Fibroblast of villous mesenchyme (primary cell): ENCODE measurements around the gene CRTC1. TPM values are rescaled to one million over a fixed set of nuclear protein-coding genes. Genes with fewer than 3 reads are reported as not detected.

Experiments
- DNase-seq: peaks from one replicate; pipeline ENCODE4 v3.0.0-alpha.2; 2010; ENCODE audit warnings: low read depth
- H3K4me3 ChIP-seq: 2 replicates; pipeline ENCODE4 v1.5.1; 2011; ENCODE audit warnings: low read depth, mild to moderate bottlenecking, low read length
- total RNA-seq: library from RNA; depleted of rRNA; stranded (reverse); fragments of >200 nt; gene quantifications from 2 replicates; pipeline ENCODE4 v1.2.3, GENCODE V29; 2012
- TF ChIP-seq, protein P1 (sequence below): IDR thresholded peaks from 2 replicates; pipeline ENCODE4 v1.5.1; 2012; ENCODE audit warnings: low read depth, mild to moderate bottlenecking, low read length; ENCODE audit not compliant: insufficient read depth

CRTC1 gene
- total RNA-seq, 1 donor = 2.2 TPM

DNA sequence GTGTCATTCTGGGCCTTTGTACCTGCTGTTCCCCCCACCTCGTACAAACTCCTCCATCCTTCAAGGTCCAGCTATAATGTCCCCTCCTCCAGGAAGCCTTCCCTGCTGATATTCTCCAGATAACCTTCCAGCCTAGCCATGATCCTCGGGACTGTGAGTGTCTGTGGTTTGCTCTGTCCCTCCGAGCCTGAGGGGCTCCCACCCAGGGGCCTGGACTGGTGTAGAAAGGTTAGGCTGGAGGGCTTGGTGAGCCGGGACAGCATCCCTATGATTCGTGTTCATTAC is 110.5 kb downstream of the CRTC1 start:
- no peak for DNase-seq
- TF ChIP-seq, protein P1, sequence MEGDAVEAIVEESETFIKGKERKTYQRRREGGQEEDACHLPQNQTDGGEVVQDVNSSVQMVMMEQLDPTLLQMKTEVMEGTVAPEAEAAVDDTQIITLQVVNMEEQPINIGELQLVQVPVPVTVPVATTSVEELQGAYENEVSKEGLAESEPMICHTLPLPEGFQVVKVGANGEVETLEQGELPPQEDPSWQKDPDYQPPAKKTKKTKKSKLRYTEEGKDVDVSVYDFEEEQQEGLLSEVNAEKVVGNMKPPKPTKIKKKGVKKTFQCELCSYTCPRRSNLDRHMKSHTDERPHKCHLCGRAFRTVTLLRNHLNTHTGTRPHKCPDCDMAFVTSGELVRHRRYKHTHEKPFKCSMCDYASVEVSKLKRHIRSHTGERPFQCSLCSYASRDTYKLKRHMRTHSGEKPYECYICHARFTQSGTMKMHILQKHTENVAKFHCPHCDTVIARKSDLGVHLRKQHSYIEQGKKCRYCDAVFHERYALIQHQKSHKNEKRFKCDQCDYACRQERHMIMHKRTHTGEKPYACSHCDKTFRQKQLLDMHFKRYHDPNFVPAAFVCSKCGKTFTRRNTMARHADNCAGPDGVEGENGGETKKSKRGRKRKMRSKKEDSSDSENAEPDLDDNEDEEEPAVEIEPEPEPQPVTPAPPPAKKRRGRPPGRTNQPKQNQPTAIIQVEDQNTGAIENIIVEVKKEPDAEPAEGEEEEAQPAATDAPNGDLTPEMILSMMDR = no peak
- no peak overlapping the region for H3K4me3 ChIP-seq

DNA sequence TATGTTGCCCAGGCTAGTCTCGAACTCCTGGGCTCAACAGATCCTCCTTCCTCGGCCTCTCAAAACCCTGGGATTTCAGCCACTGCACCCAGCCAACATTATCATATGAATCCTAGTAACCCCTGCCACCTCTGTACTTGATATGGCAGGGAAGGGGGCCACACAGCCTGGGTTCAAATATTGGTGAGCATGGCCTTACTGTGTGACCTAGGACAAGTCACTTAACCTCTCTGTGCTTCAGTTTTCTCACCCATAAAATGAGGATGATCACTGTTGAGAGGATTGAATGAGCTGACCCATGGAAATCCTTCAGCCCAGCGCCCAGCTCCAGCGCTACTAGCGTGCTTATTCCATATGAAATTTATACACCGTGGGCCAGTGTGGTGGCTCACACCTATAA is 111.2 kb downstream of the CRTC1 start:
- no peak overlapping the region for H3K4me3 ChIP-seq
- TF ChIP-seq, protein P1 = no peak
- DNase-seq = no peak

DNA sequence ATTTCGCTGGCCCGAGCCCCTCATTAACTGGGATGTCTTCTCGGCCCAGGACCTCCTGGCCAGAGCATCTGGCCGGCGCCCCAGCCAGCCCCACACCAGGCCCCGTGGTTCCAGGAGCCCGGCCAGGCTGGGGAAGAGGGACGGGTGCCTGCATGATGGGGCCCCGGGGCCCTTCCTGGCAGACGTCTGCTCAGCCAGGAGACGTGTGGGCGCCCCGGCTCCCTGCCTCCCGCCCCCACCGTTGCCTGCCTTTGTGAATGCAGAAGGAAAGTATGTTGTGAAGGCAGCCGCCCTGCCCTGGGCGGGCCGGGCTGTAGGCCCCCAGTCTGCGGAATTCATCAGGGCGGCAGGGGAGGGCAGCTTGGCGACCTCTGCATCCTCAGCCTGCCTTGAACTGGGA is 112.1 kb downstream of the CRTC1 start:
- H3K4me3 ChIP-seq = no peak overlapping the region
- DNase-seq = no peak
- TF ChIP-seq, protein P1 = no peak

DNA sequence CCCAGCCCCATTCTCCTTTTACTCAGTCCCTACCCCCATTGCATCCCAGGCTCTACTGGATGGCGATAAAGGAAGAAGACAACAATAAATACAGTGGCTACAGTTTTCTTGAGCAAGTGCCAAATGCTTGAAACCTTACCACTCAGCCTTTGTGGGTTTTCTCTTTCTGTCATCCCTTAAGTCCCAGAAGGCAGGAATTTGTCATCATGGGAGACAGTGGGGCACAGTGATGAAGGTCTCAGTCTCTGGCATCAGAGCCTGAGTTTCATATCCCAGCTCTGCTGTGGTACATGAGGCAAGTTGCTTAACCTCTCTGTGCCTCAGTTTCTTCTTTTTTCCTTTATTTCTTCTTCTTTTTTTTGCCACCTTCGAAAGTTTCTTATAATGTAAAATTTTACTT is 112.8 kb downstream of the CRTC1 start:
- DNase-seq = no peak
- TF ChIP-seq, protein P1 = no peak
- H3K4me3 ChIP-seq = no peak overlapping the region

DNA sequence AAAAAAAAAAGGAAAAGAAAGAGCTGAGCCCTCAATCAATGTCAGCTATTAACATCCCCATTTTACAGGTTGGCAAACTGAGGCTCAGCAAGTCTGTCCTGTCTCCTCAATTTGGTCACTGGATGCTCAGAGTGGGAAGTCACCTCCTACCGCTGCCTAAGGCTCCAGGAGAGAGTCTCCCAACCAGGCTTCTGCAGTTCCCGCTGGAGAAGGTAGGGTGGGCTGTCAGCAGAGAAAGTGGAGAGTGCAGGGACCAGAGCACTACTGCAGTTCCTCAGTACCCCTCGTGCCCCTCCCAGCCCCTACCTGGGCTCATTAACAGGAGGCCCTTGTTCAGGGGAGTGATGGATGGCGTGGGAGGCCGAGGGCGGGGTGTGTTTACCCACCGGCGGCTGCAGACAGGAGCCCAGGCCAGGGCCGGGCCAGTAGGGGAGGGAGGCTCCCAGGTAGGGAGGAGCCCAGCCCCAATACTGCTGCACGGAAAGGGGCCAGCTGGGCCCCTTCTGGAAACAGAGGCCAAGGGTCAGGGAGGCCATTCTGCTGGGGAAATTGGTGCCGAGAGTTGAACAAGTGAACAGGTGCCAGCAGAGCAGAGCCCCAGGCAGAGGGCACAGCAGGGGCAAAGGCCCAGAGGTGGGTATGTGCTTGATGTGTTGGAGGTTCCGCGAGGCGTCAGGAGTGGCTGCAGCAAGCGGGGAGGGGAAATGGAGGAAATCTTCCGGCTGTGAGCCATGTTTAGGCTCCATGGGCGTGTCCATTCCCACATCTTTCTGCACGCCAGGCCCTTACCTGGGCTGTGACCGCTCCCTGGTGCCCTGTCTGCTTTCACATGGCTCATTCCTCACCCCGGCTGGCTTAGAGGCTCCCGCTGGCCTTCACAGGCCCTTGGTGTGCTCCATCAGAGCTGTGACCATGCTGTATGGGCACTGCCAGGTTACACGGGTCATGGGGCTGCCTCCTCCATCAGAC is 115.2 kb downstream of the CRTC1 start:
- DNase-seq = no peak
- TF ChIP-seq, protein P1 = peak; percentile 12
- H3K4me3 ChIP-seq = no peak overlapping the region

DNA sequence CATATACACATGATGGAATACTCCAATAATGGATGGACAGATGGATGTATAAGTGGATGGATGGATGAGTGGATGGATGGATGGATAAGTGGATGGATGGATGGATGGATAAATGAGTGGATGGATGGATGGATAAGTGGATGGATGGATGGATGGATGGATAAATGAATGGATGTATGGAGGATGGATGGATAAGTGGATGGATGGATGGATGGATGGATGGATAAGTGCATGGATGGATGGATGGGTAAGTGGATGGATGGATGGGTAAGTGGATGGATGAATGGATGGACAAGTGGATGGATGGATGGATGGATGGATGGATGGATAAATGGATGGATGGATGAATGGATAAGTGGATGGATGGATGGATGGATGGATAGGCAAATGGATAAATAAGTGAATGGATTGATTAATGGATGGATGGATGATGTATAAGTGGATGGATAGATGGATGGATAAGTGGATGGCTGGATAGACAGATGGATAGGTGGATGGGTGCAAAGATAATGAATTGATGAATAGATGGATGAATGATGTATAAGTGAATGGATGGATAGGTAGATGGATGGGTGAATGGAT is 116.0 kb downstream of the CRTC1 start:
- H3K4me3 ChIP-seq = no peak overlapping the region
- TF ChIP-seq, protein P1 = no peak
- no peak for DNase-seq

DNA sequence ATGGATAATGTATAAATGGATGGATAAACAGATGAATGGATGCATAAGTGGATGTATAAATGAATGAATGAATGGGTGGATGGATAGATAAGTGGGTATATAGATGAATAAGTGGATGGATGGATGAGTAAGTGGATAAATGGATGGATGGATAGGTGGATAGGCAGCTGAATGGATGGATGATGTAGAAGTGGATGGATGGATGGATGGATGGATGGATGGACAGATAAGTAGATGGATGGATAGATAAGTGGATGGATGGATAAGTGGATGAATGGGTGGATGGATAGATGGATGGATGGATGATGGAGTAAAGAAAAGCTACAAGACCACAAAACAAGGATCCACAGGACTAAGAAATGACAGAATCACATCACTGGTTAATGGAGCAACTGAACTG is 116.6 kb downstream of the CRTC1 start:
- TF ChIP-seq, protein P1 = no peak
- H3K4me3 ChIP-seq = no peak overlapping the region
- no peak for DNase-seq
